Measurements from ENCODE around the gene MITF. TPM values are rescaled to one million over a fixed set of nuclear protein-coding genes. Genes with fewer than 3 reads are reported as not detected.

The MITF gene
- total RNA-seq, 2 experiments from 2014 or later = not detected

DNA sequence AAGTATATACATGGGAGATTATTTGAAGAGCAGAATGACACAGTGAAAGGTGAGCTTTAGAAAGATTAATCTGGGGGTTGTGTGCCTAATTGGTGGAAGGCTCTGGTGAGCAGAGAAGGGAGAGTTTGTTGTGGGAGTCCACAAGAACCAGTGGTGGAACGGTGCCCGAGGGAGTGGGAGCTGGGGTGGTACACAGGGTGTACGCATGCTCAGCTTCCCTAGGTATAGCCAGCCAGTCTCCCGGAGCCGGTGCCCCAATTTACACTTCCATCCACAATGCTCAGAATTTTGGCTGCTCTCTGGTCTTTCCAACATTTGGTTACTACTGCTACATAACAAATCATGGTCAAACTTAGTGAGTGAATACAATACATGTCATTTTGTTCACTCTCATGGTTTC, 92.5 kb downstream of the MITF start:
- ATAC-seq (no peak), DNase-seq (no peak)
- Mint-ChIP-seq H3K36me3 (no peaks in the 10 kb centered on the region), H3K27me3 (no peaks in the 10 kb centered on the region), H3K4me1 (no peaks in the 10 kb centered on the region), H3K9me3 (ENCODE audit: low read depth) (peaks cover 5% of the 10 kb centered on the region), H3K27ac (no peak overlapping the region), H3K4me3 (no peak overlapping the region)
- CTCF ChIA-PET = no interaction called here

DNA sequence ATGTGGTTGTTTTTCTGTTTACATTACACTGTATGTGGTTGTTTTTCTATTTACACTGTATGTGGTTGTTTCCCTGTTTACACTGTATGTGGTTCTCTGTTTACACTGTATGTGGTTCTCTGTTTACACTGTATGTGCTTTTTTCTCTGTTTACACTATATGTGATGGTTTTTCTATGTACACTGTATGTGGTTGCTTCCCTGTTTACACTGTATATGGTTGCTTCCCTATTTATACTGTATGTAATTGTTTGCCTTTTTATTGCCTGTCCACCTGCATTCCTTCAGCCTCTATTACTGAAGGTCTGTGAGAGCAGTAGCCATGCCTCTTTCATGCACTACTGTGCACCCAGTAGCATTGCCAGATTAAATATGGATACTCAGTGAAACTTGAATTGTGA, 94.3 kb downstream of the MITF start:
- H3K27ac Mint-ChIP-seq = no peak overlapping the region
- ATAC-seq = no peak
- DNase-seq = no peak
- no peaks in the 10 kb centered on the region for H3K27me3 Mint-ChIP-seq
- H3K4me1 Mint-ChIP-seq = no peaks in the 10 kb centered on the region
- no peak overlapping the region for H3K4me3 Mint-ChIP-seq
- H3K9me3 Mint-ChIP-seq (ENCODE audit: low read depth) = peaks cover 5% of the 10 kb centered on the region
- CTCF ChIA-PET = no interaction called here
- H3K36me3 Mint-ChIP-seq = no peaks in the 10 kb centered on the region

DNA sequence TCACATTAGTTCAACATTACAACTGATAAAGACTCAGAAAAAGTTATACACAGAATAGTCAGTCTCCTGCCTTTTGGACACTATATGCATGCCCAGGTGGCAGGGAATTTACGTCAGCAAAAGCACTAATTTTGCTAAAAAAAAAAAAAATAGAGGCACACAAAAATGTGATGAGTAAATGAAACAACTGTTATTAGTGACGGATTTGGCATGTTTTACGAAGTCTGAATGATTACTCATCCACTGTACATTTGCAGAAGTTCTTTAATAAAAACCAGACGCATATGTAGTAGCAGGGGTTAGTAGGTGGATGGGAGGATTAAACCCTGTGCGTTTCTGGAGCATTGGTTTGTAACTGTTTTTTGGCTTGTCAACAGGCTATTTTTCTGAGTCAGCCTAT, 99.0 kb downstream of the MITF start:
- Mint-ChIP-seq H3K9me3 (ENCODE audit: low read depth) (peaks cover 5% of the 10 kb centered on the region), H3K36me3 (no peaks in the 10 kb centered on the region), H3K4me1 (no peaks in the 10 kb centered on the region), H3K4me3 (no peak overlapping the region), H3K27ac (no peak overlapping the region), H3K27me3 (no peaks in the 10 kb centered on the region)
- DNase-seq = no peak
- CTCF ChIA-PET = no interaction called here
- no peak for ATAC-seq

- no peaks in the 10 kb centered on the region for H3K36me3 Mint-ChIP-seq
- ATAC-seq (no peak), DNase-seq (no peak)
- H3K4me3 Mint-ChIP-seq = no peak overlapping the region
- CTCF ChIA-PET = no interaction called here
- H3K9me3 Mint-ChIP-seq (ENCODE audit: low read depth) = peaks cover 5% of the 10 kb centered on the region
- no peaks in the 10 kb centered on the region for H3K4me1 Mint-ChIP-seq
- no peak overlapping the region for H3K27ac Mint-ChIP-seq
- no peaks in the 10 kb centered on the region for H3K27me3 Mint-ChIP-seq
Measured at GRCh38 chr3:69838696-69839515, 99.6 kb downstream of the MITF start.

DNA sequence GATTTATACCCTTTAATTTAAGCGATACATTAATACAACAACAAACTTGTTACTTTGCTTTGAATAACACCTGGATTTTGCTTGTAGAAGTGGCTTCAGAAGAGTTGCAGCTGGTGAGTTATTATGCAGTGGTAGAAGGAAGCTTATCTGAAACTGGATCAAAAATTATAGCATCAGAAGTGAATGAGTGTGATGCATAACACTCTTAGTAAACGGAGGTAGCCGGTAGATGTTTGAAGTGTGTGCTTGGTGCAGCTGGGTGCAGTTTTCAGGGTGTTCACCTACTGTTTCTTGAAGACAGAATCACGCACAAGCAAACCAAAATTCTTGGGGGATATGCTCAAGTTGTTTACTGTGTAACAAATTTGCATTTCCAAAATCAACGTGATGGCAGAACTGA, 103.1 kb downstream of the MITF start:
- Mint-ChIP-seq H3K4me1 (no peaks in the 10 kb centered on the region), H3K9me3 (ENCODE audit: low read depth) (no peaks in the 10 kb centered on the region), H3K27ac (no peak overlapping the region), H3K36me3 (no peaks in the 10 kb centered on the region), H3K4me3 (no peak overlapping the region), H3K27me3 (no peaks in the 10 kb centered on the region)
- CTCF ChIA-PET = no interaction called here
- ATAC-seq (no peak), DNase-seq (no peak)

DNA sequence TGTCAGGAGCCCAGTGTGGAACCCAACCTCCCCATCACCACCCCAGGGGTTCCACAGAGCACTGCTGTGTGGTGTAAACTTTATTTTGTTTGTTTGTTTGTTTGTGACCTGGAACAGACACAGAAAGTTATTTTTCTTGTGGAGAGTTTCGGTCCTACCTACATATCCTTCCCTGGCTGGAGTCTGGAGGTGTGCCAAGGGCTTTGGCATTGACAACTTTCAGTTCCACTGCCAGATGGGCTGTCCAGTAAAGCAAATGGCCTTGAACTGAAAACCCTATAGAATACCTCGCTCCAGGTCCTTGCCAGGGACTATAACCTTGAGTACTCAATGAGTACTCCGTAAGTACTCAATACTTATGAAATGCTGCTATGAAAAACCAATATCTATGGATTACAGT, 103.5 kb downstream of the MITF start:
- DNase-seq (no peak), ATAC-seq (no peak)
- Mint-ChIP-seq H3K36me3 (no peaks in the 10 kb centered on the region), H3K4me1 (no peaks in the 10 kb centered on the region), H3K27me3 (no peaks in the 10 kb centered on the region), H3K27ac (no peak overlapping the region), H3K9me3 (ENCODE audit: low read depth) (no peaks in the 10 kb centered on the region), H3K4me3 (no peak overlapping the region)
- CTCF ChIA-PET = no interaction called here

- Mint-ChIP-seq H3K27me3 (no peaks in the 10 kb centered on the region), H3K4me3 (no peak overlapping the region), H3K27ac (no peak overlapping the region), H3K4me1 (no peaks in the 10 kb centered on the region), H3K9me3 (ENCODE audit: low read depth) (no peaks in the 10 kb centered on the region), H3K36me3 (no peaks in the 10 kb centered on the region)
- no peak for DNase-seq
- CTCF ChIA-PET = no interaction called here
- ATAC-seq = no peak
Measured at GRCh38 chr3:69844706-69845105, 105.4 kb downstream of the MITF start.

DNA sequence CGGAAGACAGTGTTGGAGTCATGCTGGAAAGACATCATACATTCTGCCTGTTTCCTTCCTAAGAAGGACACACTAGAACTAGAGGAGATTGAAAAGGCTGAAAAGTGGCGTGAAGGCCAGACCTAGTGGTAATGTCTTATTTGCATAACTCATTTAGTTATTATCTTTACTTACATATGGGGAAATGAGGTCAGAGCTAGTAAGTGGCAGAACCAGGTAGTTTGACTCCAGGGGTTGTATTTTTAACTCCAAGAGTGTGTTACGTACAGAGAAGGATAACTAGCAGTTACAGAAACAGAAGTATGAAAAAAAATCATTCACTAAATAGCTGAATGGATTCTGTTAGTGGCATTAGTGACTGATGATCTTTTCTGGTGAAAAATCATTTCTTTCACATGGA, 108.0 kb downstream of the MITF start:
- Mint-ChIP-seq H3K4me1 (no peaks in the 10 kb centered on the region), H3K4me3 (no peak overlapping the region)
- CTCF ChIA-PET = no interaction called here

DNA sequence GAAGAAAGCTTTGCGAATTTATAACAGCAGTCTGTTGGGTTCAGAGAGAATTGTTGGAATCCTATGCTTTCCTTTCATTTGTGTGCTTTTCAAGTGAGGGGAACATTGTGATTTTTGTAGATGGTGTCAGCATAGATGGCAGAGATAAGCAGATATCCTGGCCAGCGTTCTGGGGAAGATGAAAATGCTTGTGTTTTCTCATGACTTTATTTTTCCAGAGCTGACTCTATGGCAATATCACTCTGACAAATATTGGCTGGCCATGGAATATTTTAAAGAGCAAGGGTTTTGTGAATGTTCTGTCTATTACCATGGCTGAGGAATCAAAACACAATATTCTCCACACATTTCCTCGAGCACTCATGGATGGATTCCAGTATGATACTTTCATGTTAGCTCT, 108.8 kb downstream of the MITF start:
- ATAC-seq (no peak), DNase-seq (no peak)
- no peaks in the 10 kb centered on the region for H3K27me3 Mint-ChIP-seq
- H3K9me3 Mint-ChIP-seq (ENCODE audit: low read depth) = no peaks in the 10 kb centered on the region
- no peaks in the 10 kb centered on the region for H3K4me1 Mint-ChIP-seq
- H3K27ac Mint-ChIP-seq = no peak overlapping the region
- no peak overlapping the region for H3K4me3 Mint-ChIP-seq
- CTCF ChIA-PET = no interaction called here
- no peaks in the 10 kb centered on the region for H3K36me3 Mint-ChIP-seq

More for the DNA sequence above, 108.0 kb downstream of the MITF start:
- ATAC-seq (no peak), DNase-seq (no peak)
- no peaks in the 10 kb centered on the region for H3K36me3 Mint-ChIP-seq
- no peak overlapping the region for H3K27ac Mint-ChIP-seq
- H3K9me3 Mint-ChIP-seq (ENCODE audit: low read depth) = no peaks in the 10 kb centered on the region
- no peaks in the 10 kb centered on the region for H3K27me3 Mint-ChIP-seq

DNA sequence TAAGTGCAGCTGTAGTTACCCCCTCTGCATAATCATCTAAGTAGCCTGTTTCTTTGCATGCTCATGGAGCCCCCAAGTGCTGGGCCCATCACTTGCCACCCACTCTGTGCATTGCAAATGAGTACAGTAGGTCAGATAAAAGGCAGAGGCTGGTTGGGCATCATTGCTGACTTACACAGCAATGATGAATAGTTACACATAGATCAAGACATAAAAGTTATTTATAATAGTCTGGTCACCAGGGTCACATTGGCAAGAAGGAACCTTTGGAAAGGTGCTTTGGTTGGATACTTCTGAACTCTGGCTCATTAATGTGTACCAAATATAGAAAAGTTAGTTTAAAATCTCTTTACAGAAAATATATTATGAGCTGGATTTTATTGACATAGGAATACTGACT, 111.6 kb downstream of the MITF start:
- no peaks in the 10 kb centered on the region for H3K4me1 Mint-ChIP-seq
- H3K36me3 Mint-ChIP-seq = no peaks in the 10 kb centered on the region
- DNase-seq (no peak), ATAC-seq (no peak)
- no peaks in the 10 kb centered on the region for H3K9me3 Mint-ChIP-seq (ENCODE audit: low read depth)
- no peak overlapping the region for H3K27ac Mint-ChIP-seq
- H3K4me3 Mint-ChIP-seq = no peak overlapping the region
- CTCF ChIA-PET = interaction anchor here (1.2 kb wide), 1 partner anchor 11 kb away, joined by 5 read pairs; no protein-coding TSS in a partner anchor
- no peaks in the 10 kb centered on the region for H3K27me3 Mint-ChIP-seq

- Mint-ChIP-seq H3K4me1 (no peaks in the 10 kb centered on the region), H3K27ac (no peak overlapping the region), H3K9me3 (ENCODE audit: low read depth) (no peaks in the 10 kb centered on the region), H3K36me3 (no peaks in the 10 kb centered on the region), H3K27me3 (no peaks in the 10 kb centered on the region), H3K4me3 (no peak overlapping the region)
- CTCF ChIA-PET = no interaction called here
- no peak for ATAC-seq
- no peak for DNase-seq
Measured at GRCh38 chr3:69853027-69853426, 113.8 kb downstream of the MITF start.

DNA sequence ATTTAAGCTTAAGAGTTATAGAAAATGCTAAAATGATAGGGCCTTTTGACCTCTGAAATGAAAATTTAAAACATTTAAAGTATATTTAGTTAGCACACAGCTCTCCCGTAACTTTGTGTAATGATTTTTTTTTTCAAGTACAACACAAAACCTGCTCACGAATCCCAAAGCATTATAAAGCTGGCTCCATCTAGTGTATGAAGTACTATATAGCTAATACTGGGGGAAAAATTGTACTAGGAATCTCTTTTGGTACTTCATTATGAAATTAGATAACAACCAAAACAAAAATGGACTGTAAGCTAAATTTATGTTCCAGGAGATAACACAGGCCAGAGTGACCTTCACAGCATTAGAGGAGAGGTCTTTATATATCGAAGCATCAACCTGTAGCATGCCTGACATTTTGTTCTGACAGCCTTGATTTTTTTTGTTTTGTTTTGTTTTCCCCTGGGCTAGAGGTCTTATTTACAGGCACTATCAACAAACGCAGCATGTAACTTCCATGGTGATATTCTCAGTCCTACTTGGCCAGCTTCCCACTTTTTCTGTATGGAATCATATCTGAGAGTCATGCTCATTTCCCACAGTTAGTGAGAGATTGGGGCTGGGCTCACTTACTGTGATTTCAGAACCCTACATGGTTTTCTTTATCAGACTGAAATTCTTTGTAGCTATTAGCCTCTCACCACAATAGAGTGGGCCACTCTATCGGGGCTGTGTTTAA, 116.3 kb downstream of the MITF start:
- ATAC-seq (no peak), DNase-seq (no peak)
- H3K9me3 Mint-ChIP-seq (ENCODE audit: low read depth) = no peaks in the 10 kb centered on the region
- CTCF ChIA-PET = no interaction called here
- no peak overlapping the region for H3K4me3 Mint-ChIP-seq
- H3K27ac Mint-ChIP-seq = no peak overlapping the region
- no peaks in the 10 kb centered on the region for H3K36me3 Mint-ChIP-seq
- H3K27me3 Mint-ChIP-seq = no peaks in the 10 kb centered on the region
- H3K4me1 Mint-ChIP-seq = no peaks in the 10 kb centered on the region

- CTCF ChIA-PET = no interaction called here
- no peak overlapping the region for H3K4me3 Mint-ChIP-seq
- H3K27ac Mint-ChIP-seq = no peak overlapping the region
- no peaks in the 10 kb centered on the region for H3K27me3 Mint-ChIP-seq
- no peak for ATAC-seq
- no peak for DNase-seq
- H3K4me1 Mint-ChIP-seq = no peaks in the 10 kb centered on the region
- no peaks in the 10 kb centered on the region for H3K36me3 Mint-ChIP-seq
- H3K9me3 Mint-ChIP-seq (ENCODE audit: low read depth) = no peaks in the 10 kb centered on the region
Measured at GRCh38 chr3:69856965-69857705, 117.9 kb downstream of the MITF start.

- Mint-ChIP-seq H3K27me3 (no peaks in the 10 kb centered on the region), H3K4me1 (no peaks in the 10 kb centered on the region), H3K4me3 (no peak overlapping the region), H3K27ac (no peak overlapping the region), H3K9me3 (ENCODE audit: low read depth) (no peaks in the 10 kb centered on the region), H3K36me3 (no peaks in the 10 kb centered on the region)
- ATAC-seq (no peak), DNase-seq (no peak)
- CTCF ChIA-PET = no interaction called here
Measured at GRCh38 chr3:69861556-69861955, 122.3 kb downstream of the MITF start.

Data from activated CD8-positive, alpha-beta memory T cell treated with anti-CD3 and anti-CD28 coated beads, Interleukin-2, amount 10 ng/mL, durations not matched to agents 7 days and 5 days (primary cell).